ENCODE data around the gene CD4.

The CD4 gene

DNA sequence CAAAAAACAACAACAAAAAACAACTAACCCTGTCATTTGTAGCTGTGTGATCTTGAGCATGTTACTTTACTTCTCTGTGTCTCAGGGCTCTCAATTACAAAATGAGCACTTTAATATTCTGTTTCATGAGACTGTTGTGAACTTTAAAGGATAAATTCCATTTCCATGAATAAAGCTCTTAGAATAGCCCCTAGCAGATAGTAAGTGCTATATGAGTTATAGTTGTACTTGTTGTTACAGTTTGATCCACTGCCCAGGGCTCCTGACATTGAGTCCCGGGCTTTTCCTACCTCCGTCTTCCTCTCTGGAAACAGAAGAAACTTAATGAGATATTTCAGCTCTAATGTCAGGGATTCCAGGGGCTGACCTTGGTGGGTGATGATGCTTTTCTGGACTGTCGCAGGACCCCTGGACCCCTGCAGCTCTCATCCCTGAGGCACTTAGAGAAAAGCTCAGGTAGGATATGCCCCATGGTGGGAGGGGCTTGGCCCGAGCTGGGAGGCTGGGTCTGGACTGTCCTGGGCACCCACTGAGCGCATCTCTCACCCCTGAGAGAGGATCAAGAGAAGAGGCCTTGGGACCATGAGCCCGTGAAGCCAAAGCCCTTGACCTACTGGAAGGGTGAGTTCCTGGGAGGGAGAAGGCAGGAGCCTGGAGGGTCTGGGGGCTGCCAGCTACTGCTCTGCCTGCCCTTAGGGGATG lies 44.0 kb downstream of the CD4 start:
- Histone ChIP-seq H3K4me3 (ENCODE audit: low read length) (no peak overlapping the region), H3K27ac (ENCODE audit: low read depth, low read length) (no peak overlapping the region), H3K4me2 (ENCODE audit: low read length) (no peak overlapping the region), H3K36me3 (ENCODE audit: control insufficient read depth, low read length) (no peaks in the 10 kb centered on the region), H3K79me2 (ENCODE audit: control insufficient read depth, low read length) (no peaks in the 10 kb centered on the region), H3K9me2 (replicated peaks; ENCODE audit: control insufficient read depth, low read length) (no peaks in the 10 kb centered on the region), H3K9me3 (ENCODE audit: control insufficient read depth, insufficient read depth, low read length) (no peaks in the 10 kb centered on the region), H3K4me1 (ENCODE audit: control insufficient read depth, low read length) (peaks cover 21% of the 10 kb centered on the region), H3K27me3 (ENCODE audit: control insufficient read depth, low read length) (peaks cover 48% of the 10 kb centered on the region), H3F3A (ENCODE audit: control insufficient read depth, insufficient read depth) (no peaks in the 10 kb centered on the region), H4K20me1 (ENCODE audit: control insufficient read depth, insufficient read depth, low read depth, low read length) (no peaks in the 10 kb centered on the region)
- TF ChIP-seq EZH2phosphoT487 (IDR thresholded peaks at IDR 0.05; ENCODE audit: borderline replicate concordance, low read length), result no peak
- TF ChIP-seq, protein P1, sequence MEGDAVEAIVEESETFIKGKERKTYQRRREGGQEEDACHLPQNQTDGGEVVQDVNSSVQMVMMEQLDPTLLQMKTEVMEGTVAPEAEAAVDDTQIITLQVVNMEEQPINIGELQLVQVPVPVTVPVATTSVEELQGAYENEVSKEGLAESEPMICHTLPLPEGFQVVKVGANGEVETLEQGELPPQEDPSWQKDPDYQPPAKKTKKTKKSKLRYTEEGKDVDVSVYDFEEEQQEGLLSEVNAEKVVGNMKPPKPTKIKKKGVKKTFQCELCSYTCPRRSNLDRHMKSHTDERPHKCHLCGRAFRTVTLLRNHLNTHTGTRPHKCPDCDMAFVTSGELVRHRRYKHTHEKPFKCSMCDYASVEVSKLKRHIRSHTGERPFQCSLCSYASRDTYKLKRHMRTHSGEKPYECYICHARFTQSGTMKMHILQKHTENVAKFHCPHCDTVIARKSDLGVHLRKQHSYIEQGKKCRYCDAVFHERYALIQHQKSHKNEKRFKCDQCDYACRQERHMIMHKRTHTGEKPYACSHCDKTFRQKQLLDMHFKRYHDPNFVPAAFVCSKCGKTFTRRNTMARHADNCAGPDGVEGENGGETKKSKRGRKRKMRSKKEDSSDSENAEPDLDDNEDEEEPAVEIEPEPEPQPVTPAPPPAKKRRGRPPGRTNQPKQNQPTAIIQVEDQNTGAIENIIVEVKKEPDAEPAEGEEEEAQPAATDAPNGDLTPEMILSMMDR (IDR thresholded peaks at IDR 0.05; ENCODE audit: low read depth, low read length, poor library complexity, severe bottlenecking), result no peak

GRCh38 chr12:6834254-6834653 lies 44.9 kb downstream of the CD4 start:
- Histone ChIP-seq H3K36me3 (ENCODE audit: control insufficient read depth, low read length) (no peaks in the 10 kb centered on the region), H3K4me3 (ENCODE audit: low read length) (no peak overlapping the region), H3K9me3 (ENCODE audit: control insufficient read depth, insufficient read depth, low read length) (no peaks in the 10 kb centered on the region), H3K79me2 (ENCODE audit: control insufficient read depth, low read length) (no peaks in the 10 kb centered on the region), H3K9me2 (replicated peaks; ENCODE audit: control insufficient read depth, low read length) (no peaks in the 10 kb centered on the region), H3K4me1 (ENCODE audit: control insufficient read depth, low read length) (peaks cover 23% of the 10 kb centered on the region), H3F3A (ENCODE audit: control insufficient read depth, insufficient read depth) (no peaks in the 10 kb centered on the region), H3K27ac (ENCODE audit: low read depth, low read length) (no peak overlapping the region), H3K27me3 (ENCODE audit: control insufficient read depth, low read length) (peaks cover 39% of the 10 kb centered on the region), H3K4me2 (ENCODE audit: low read length) (no peak overlapping the region), H4K20me1 (ENCODE audit: control insufficient read depth, insufficient read depth, low read depth, low read length) (no peaks in the 10 kb centered on the region)
- TF ChIP-seq, protein P1 (IDR thresholded peaks at IDR 0.05; ENCODE audit: low read depth, low read length, poor library complexity, severe bottlenecking), result no peak
- no peak for TF ChIP-seq EZH2phosphoT487 (IDR thresholded peaks at IDR 0.05; ENCODE audit: borderline replicate concordance, low read length)

DNA sequence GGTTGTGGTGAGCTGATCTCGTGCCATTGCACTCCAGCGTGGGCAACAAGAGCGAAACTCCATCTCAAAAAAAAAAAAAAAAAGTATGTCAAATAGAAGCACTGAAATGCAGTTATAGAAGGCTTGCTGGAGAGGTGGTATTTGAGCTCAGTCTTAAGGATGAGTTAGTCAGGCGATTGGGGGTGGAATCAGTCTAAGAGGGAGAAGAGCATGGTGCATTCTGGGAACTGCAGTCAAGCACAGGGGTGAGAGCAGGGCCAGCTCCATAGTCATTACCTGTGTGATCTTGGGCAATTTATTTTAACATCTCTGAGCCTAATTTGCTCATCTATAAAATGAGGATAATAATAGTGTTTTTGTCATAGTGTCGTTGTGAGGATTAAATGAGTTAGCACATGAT lies 45.5 kb downstream of the CD4 start:
- TF ChIP-seq, protein P1 (IDR thresholded peaks at IDR 0.05; ENCODE audit: low read depth, low read length, poor library complexity, severe bottlenecking), result no peak
- TF ChIP-seq EZH2phosphoT487 (IDR thresholded peaks at IDR 0.05; ENCODE audit: borderline replicate concordance, low read length), result no peak
- Histone ChIP-seq H3K4me3 (ENCODE audit: low read length) (no peak overlapping the region), H3K9me2 (replicated peaks; ENCODE audit: control insufficient read depth, low read length) (no peaks in the 10 kb centered on the region), H3K4me1 (ENCODE audit: control insufficient read depth, low read length) (peaks cover 27% of the 10 kb centered on the region), H3K36me3 (ENCODE audit: control insufficient read depth, low read length) (no peaks in the 10 kb centered on the region), H3K4me2 (ENCODE audit: low read length) (no peak overlapping the region), H4K20me1 (ENCODE audit: control insufficient read depth, insufficient read depth, low read depth, low read length) (no peaks in the 10 kb centered on the region), H3K27me3 (ENCODE audit: control insufficient read depth, low read length) (peaks cover 33% of the 10 kb centered on the region), H3K9me3 (ENCODE audit: control insufficient read depth, insufficient read depth, low read length) (no peaks in the 10 kb centered on the region), H3K27ac (ENCODE audit: low read depth, low read length) (no peak overlapping the region), H3K79me2 (ENCODE audit: control insufficient read depth, low read length) (no peaks in the 10 kb centered on the region), H3F3A (ENCODE audit: control insufficient read depth, insufficient read depth) (no peaks in the 10 kb centered on the region)
